ENCODE measurements around the gene CACNA2D1.

CACNA2D1 gene

GRCh38 chr7:82158327-82158726, 285.2 kb downstream of the CACNA2D1 start:
- no peak overlapping the region for H2AK5ac ChIP-seq (ENCODE audit: low read length, severe bottlenecking)
- H2BK12ac ChIP-seq (ENCODE audit: low read length in 2 of 2): no peak overlapping the region
- H3K27ac ChIP-seq (ENCODE audit: low read length, poor library complexity, severe bottlenecking): no peak overlapping the region
- H3K14ac ChIP-seq (ENCODE audit: low read length in 2 of 2): no peak overlapping the region
- no peak overlapping the region for H3K23ac ChIP-seq (ENCODE audit: low read length in 2 of 2)
- H3K27me3 ChIP-seq (ENCODE audit: control insufficient read depth in 1 of 2, insufficient read depth in 1 of 2, low read length in 2 of 2): no peaks in the 10 kb centered on the region
- no peaks in the 10 kb centered on the region for H3K4me1 ChIP-seq (ENCODE audit: control insufficient read depth, insufficient read depth, low read depth, low read length)
- no peaks in the 10 kb centered on the region for H3K79me1 ChIP-seq (replicated peaks; ENCODE audit: low read length, poor library complexity, severe bottlenecking)
- H2AFZ ChIP-seq (ENCODE audit: low read depth, low read length): no peak overlapping the region
- no peak overlapping the region for H3K4me2 ChIP-seq (ENCODE audit: low read length, poor library complexity, severe bottlenecking)
- H4K91ac ChIP-seq (ENCODE audit: low read length): no peak overlapping the region
- no peak overlapping the region for H3K4me3 ChIP-seq (ENCODE audit: insufficient read depth in 1 of 2, low read depth in 1 of 2, low read length in 2 of 2)
- H3K4ac ChIP-seq (ENCODE audit: low read depth in 1 of 2, low read length in 2 of 2): no peak overlapping the region
- no peak overlapping the region for H3K9ac ChIP-seq (ENCODE audit: low read length)
- no peak overlapping the region for H3K18ac ChIP-seq (ENCODE audit: low read depth in 1 of 2, low read length in 2 of 2)
- no peaks in the 10 kb centered on the region for H3K36me3 ChIP-seq (ENCODE audit: control insufficient read depth in 1 of 2, insufficient read depth in 2 of 2, low read depth in 1 of 2, low read length in 2 of 2)
- no peaks in the 10 kb centered on the region for H3K9me3 ChIP-seq (ENCODE audit: control insufficient read depth, low read length)
- no peak for DNase-seq
- H2BK120ac ChIP-seq (ENCODE audit: low read depth, low read length): no peak overlapping the region
- H2BK15ac ChIP-seq (ENCODE audit: low read depth, poor library complexity, severe bottlenecking): no peak overlapping the region
- no peak overlapping the region for H4K8ac ChIP-seq (ENCODE audit: low read length)
- no peak overlapping the region for H2BK5ac ChIP-seq (ENCODE audit: low read depth, low read length, poor library complexity, severe bottlenecking)

GRCh38 chr7:82156893-82157292, 286.7 kb downstream of the CACNA2D1 start:
- H2BK12ac ChIP-seq (ENCODE audit: low read length in 2 of 2): no peak overlapping the region

GRCh38 chr7:82156168-82156567, 287.4 kb downstream of the CACNA2D1 start:
- H3K18ac ChIP-seq (ENCODE audit: low read depth in 1 of 2, low read length in 2 of 2): no peak overlapping the region
- no peak overlapping the region for H2AK5ac ChIP-seq (ENCODE audit: low read length, severe bottlenecking)
- no peak overlapping the region for H2BK120ac ChIP-seq (ENCODE audit: low read depth, low read length)
- no peaks in the 10 kb centered on the region for H3K9me3 ChIP-seq (ENCODE audit: control insufficient read depth, low read length)
- H3K4me3 ChIP-seq (ENCODE audit: insufficient read depth in 1 of 2, low read depth in 1 of 2, low read length in 2 of 2): no peak overlapping the region
- no peaks in the 10 kb centered on the region for H3K79me1 ChIP-seq (replicated peaks; ENCODE audit: low read length, poor library complexity, severe bottlenecking)
- no peak overlapping the region for H4K91ac ChIP-seq (ENCODE audit: low read length)
- no peaks in the 10 kb centered on the region for H3K36me3 ChIP-seq (ENCODE audit: control insufficient read depth in 1 of 2, insufficient read depth in 2 of 2, low read depth in 1 of 2, low read length in 2 of 2)
- H2AFZ ChIP-seq (ENCODE audit: low read depth, low read length): no peak overlapping the region
- no peak overlapping the region for H3K9ac ChIP-seq (ENCODE audit: low read length)
- no peak overlapping the region for H3K4me2 ChIP-seq (ENCODE audit: low read length, poor library complexity, severe bottlenecking)
- no peak overlapping the region for H2BK12ac ChIP-seq (ENCODE audit: low read length in 2 of 2)
- H3K23ac ChIP-seq (ENCODE audit: low read length in 2 of 2): no peak overlapping the region
- H3K4me1 ChIP-seq (ENCODE audit: control insufficient read depth, insufficient read depth, low read depth, low read length): no peaks in the 10 kb centered on the region
- H2BK15ac ChIP-seq (ENCODE audit: low read depth, poor library complexity, severe bottlenecking): no peak overlapping the region
- no peak overlapping the region for H3K14ac ChIP-seq (ENCODE audit: low read length in 2 of 2)
- no peak overlapping the region for H4K8ac ChIP-seq (ENCODE audit: low read length)
- H3K27ac ChIP-seq (ENCODE audit: low read length, poor library complexity, severe bottlenecking): no peak overlapping the region
- no peak overlapping the region for H2BK5ac ChIP-seq (ENCODE audit: low read depth, low read length, poor library complexity, severe bottlenecking)
- no peak for DNase-seq
- no peak overlapping the region for H3K4ac ChIP-seq (ENCODE audit: low read depth in 1 of 2, low read length in 2 of 2)
- no peaks in the 10 kb centered on the region for H3K27me3 ChIP-seq (ENCODE audit: control insufficient read depth in 1 of 2, insufficient read depth in 1 of 2, low read length in 2 of 2)
- WGBS: 48% methylated on average over 2 of the region's 3 CpGs

More at GRCh38 chr7:82156893-82157292, 286.7 kb downstream of the CACNA2D1 start:
- no peak overlapping the region for H4K91ac ChIP-seq (ENCODE audit: low read length)
- H3K18ac ChIP-seq (ENCODE audit: low read depth in 1 of 2, low read length in 2 of 2): no peak overlapping the region
- H3K4me2 ChIP-seq (ENCODE audit: low read length, poor library complexity, severe bottlenecking): no peak overlapping the region
- H2BK15ac ChIP-seq (ENCODE audit: low read depth, poor library complexity, severe bottlenecking): no peak overlapping the region
- H3K27me3 ChIP-seq (ENCODE audit: control insufficient read depth in 1 of 2, insufficient read depth in 1 of 2, low read length in 2 of 2): no peaks in the 10 kb centered on the region
- H3K9ac ChIP-seq (ENCODE audit: low read length): no peak overlapping the region
- H3K4me3 ChIP-seq (ENCODE audit: insufficient read depth in 1 of 2, low read depth in 1 of 2, low read length in 2 of 2): no peak overlapping the region
- no peak overlapping the region for H2BK120ac ChIP-seq (ENCODE audit: low read depth, low read length)
- H3K4me1 ChIP-seq (ENCODE audit: control insufficient read depth, insufficient read depth, low read depth, low read length): no peaks in the 10 kb centered on the region
- H3K9me3 ChIP-seq (ENCODE audit: control insufficient read depth, low read length): no peaks in the 10 kb centered on the region
- no peak overlapping the region for H4K8ac ChIP-seq (ENCODE audit: low read length)
- no peak overlapping the region for H3K4ac ChIP-seq (ENCODE audit: low read depth in 1 of 2, low read length in 2 of 2)
- H3K14ac ChIP-seq (ENCODE audit: low read length in 2 of 2): no peak overlapping the region
- no peaks in the 10 kb centered on the region for H3K36me3 ChIP-seq (ENCODE audit: control insufficient read depth in 1 of 2, insufficient read depth in 2 of 2, low read depth in 1 of 2, low read length in 2 of 2)
- DNase-seq: peak; percentile 15
- no peak overlapping the region for H3K27ac ChIP-seq (ENCODE audit: low read length, poor library complexity, severe bottlenecking)
- no peak overlapping the region for H2AFZ ChIP-seq (ENCODE audit: low read depth, low read length)
- H3K23ac ChIP-seq (ENCODE audit: low read length in 2 of 2): no peak overlapping the region
- H2BK5ac ChIP-seq (ENCODE audit: low read depth, low read length, poor library complexity, severe bottlenecking): no peak overlapping the region
- H2AK5ac ChIP-seq (ENCODE audit: low read length, severe bottlenecking): no peak overlapping the region
- WGBS: 50% methylated on average over 1 of the region's 1 CpG
- H3K79me1 ChIP-seq (replicated peaks; ENCODE audit: low read length, poor library complexity, severe bottlenecking): no peaks in the 10 kb centered on the region

GRCh38 chr7:82154728-82155127, 288.8 kb downstream of the CACNA2D1 start:
- no peak overlapping the region for H3K23ac ChIP-seq (ENCODE audit: low read length in 2 of 2)
- no peak overlapping the region for H2BK15ac ChIP-seq (ENCODE audit: low read depth, poor library complexity, severe bottlenecking)
- no peak overlapping the region for H3K9ac ChIP-seq (ENCODE audit: low read length)
- no peak overlapping the region for H2BK5ac ChIP-seq (ENCODE audit: low read depth, low read length, poor library complexity, severe bottlenecking)
- 78% methylated on average over 2 of the region's 2 CpGs for WGBS
- no peak for DNase-seq
- no peak overlapping the region for H2AK5ac ChIP-seq (ENCODE audit: low read length, severe bottlenecking)
- H3K14ac ChIP-seq (ENCODE audit: low read length in 2 of 2): peak overlapping the region in 1 of 2 experiments; percentile 41
- no peak overlapping the region for H3K4me2 ChIP-seq (ENCODE audit: low read length, poor library complexity, severe bottlenecking)
- no peak overlapping the region for H4K91ac ChIP-seq (ENCODE audit: low read length)
- no peaks in the 10 kb centered on the region for H3K79me1 ChIP-seq (replicated peaks; ENCODE audit: low read length, poor library complexity, severe bottlenecking)
- no peak overlapping the region for H2AFZ ChIP-seq (ENCODE audit: low read depth, low read length)
- no peaks in the 10 kb centered on the region for H3K4me1 ChIP-seq (ENCODE audit: control insufficient read depth, insufficient read depth, low read depth, low read length)
- H3K27me3 ChIP-seq (ENCODE audit: control insufficient read depth in 1 of 2, insufficient read depth in 1 of 2, low read length in 2 of 2): no peaks in the 10 kb centered on the region
- H3K9me3 ChIP-seq (ENCODE audit: control insufficient read depth, low read length): no peaks in the 10 kb centered on the region
- H3K27ac ChIP-seq (ENCODE audit: low read length, poor library complexity, severe bottlenecking): no peak overlapping the region
- no peaks in the 10 kb centered on the region for H3K36me3 ChIP-seq (ENCODE audit: control insufficient read depth in 1 of 2, insufficient read depth in 2 of 2, low read depth in 1 of 2, low read length in 2 of 2)
- no peak overlapping the region for H4K8ac ChIP-seq (ENCODE audit: low read length)
- H3K4ac ChIP-seq (ENCODE audit: low read depth in 1 of 2, low read length in 2 of 2): no peak overlapping the region
- H3K4me3 ChIP-seq (ENCODE audit: insufficient read depth in 1 of 2, low read depth in 1 of 2, low read length in 2 of 2): no peak overlapping the region
- no peak overlapping the region for H2BK12ac ChIP-seq (ENCODE audit: low read length in 2 of 2)
- no peak overlapping the region for H3K18ac ChIP-seq (ENCODE audit: low read depth in 1 of 2, low read length in 2 of 2)
- H2BK120ac ChIP-seq (ENCODE audit: low read depth, low read length): no peak overlapping the region
